Measurements from ENCODE around the gene RGS3.

The RGS3 gene

GRCh38 chr9:113558632-113559502, 95.3 kb downstream of the RGS3 start:
- DNase-seq: no peak

GRCh38 chr9:113559834-113560800, 96.6 kb downstream of the RGS3 start:
- no peak for DNase-seq

- DNase-seq: no peak
These were observed 99.3 kb downstream of the RGS3 start for GRCh38 chr9:113562653-113563381.

GRCh38 chr9:113563826-113564497, 100.4 kb downstream of the RGS3 start:
- DNase-seq: no peak

- DNase-seq: no peak
These were observed 101.1 kb downstream of the RGS3 start for GRCh38 chr9:113564498-113565237.

GRCh38 chr9:113566016-113566711, 102.6 kb downstream of the RGS3 start:
- DNase-seq: no peak

- DNase-seq: no peak
These were observed 103.2 kb downstream of the RGS3 start for GRCh38 chr9:113566712-113567071.

GRCh38 chr9:113567361-113568080, 104.0 kb downstream of the RGS3 start:
- DNase-seq: no peak

- DNase-seq: no peak
These were observed 104.5 kb downstream of the RGS3 start for GRCh38 chr9:113568081-113568435.

GRCh38 chr9:113568571-113569321, 105.2 kb downstream of the RGS3 start:
- no peak for DNase-seq

GRCh38 chr9:113569472-113570060, 106.0 kb downstream of the RGS3 start:
- no peak for DNase-seq

- no peak for DNase-seq
These were observed 106.6 kb downstream of the RGS3 start for GRCh38 chr9:113570106-113570505.

GRCh38 chr9:113570749-113571711, 107.5 kb downstream of the RGS3 start:
- no peak for DNase-seq

- no peak for DNase-seq
These were observed 108.7 kb downstream of the RGS3 start for GRCh38 chr9:113572076-113572861.

- DNase-seq: no peak
These were observed 109.8 kb downstream of the RGS3 start for GRCh38 chr9:113573046-113573958.

- DNase-seq: no peak
These were observed 110.4 kb downstream of the RGS3 start for GRCh38 chr9:113573959-113574352.
